Activated T-helper 1 cell treated with Interleukin-2 at 50 U/mL for 16 hours (primary cell): ENCODE measurements around the gene DEPDC4.
A peak's percentile ranks its signal among the peaks of the same experiment; 100 is the strongest.

Experiments used
- DNase-seq: peaks from one replicate; pipeline ENCODE4 v3.0.0-alpha.2; 2020; ENCODE audit warnings: low read depth

Gene DEPDC4

DNA sequence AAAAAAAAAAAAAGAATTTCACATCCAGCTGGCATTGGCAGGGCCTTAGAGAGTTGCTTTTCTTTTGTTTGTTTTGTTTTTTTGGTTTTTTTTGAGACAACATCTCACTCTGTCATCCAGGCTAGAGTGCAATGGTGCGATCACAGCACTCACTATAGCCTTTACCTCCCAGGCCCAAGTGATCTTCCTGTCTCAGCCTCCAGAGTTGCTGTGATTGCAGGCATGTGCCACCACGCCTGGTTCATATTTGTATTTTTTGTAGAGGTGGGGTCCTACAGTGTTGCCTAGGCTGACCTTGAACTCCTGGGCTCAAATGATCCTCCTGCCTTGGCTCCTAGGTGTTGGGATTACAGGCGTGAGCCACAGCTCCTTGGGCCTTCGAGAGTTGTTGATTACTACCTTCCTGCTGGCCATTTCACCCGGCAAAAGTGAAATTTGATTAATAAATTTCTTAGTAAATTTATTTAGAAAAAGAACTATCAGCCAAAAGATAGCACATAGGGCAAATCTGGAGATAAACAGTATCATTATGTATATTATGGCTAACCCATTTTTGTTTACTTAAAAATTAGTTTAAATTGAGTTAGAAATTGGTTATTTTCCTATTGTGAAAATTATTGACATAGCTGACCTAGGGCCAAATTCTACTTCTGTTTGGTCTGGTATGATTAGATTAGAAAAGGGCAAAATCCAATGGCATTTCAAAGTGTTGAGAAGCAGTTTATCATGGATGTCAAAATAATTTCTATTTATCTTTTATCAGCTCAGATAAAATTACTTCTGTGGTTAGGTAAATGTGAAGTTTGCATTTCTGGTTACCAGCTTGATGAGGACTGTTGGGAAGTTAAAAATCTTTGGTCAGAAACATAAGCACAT is 53.6 kb downstream of the DEPDC4 start:
- no peak for DNase-seq

DNA sequence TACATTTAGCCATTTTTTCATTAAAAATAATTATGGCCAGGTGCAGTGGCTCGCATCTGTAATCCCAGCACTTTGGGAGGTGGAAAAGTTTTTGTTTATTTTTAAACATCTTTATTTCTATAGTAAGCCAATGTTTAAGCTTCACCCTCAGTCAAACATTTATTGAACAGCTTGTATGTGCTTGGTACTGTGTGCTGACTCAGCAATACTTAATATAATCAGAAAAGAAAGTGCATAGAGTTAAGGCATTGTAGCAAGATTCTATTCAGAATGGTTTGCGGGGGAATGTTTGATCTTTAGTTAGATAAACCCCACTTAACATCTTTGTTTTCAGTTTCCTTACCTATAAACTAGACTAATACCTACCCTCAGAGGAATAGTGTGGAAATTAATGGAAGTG is 55.2 kb downstream of the DEPDC4 start:
- DNase-seq, result no peak

DNA sequence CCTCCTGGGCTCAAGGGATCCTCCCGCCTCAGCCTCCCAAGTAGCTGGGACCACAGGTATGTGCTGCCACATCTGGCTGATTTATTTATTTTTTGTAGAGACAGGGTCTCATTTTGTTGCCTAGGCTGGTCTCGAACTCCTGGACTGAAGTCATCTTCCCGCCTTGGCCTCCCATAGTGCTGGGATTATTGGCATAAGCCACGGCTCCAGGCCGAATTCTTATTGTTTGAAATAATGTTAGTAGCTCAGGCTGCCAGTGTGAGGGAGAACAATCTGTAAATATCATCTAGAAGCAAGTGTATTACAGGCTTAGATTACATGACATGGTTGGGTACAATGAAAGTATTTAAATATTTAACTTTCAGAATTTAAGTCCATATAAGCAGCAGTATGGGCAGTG is 58.0 kb downstream of the DEPDC4 start:
- DNase-seq, result no peak

DNA sequence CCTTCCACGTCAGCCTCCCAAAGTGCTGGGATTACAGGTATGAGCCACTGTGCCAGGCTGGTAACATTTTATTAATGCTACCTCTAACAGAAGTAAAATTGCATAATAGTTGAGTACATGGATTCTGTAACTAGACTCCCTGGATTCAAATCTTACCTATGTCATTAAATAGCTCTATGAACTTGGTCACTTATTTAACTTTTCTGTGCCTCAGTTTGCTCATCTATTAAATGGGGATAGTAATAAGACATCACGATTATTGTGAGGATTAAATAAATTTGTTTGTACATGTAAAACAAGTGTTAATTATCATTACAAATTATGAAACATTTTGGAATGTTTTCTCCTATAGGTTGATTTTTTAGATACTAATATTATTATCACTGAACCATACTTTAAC is 59.6 kb downstream of the DEPDC4 start:
- DNase-seq, result no peak

DNA sequence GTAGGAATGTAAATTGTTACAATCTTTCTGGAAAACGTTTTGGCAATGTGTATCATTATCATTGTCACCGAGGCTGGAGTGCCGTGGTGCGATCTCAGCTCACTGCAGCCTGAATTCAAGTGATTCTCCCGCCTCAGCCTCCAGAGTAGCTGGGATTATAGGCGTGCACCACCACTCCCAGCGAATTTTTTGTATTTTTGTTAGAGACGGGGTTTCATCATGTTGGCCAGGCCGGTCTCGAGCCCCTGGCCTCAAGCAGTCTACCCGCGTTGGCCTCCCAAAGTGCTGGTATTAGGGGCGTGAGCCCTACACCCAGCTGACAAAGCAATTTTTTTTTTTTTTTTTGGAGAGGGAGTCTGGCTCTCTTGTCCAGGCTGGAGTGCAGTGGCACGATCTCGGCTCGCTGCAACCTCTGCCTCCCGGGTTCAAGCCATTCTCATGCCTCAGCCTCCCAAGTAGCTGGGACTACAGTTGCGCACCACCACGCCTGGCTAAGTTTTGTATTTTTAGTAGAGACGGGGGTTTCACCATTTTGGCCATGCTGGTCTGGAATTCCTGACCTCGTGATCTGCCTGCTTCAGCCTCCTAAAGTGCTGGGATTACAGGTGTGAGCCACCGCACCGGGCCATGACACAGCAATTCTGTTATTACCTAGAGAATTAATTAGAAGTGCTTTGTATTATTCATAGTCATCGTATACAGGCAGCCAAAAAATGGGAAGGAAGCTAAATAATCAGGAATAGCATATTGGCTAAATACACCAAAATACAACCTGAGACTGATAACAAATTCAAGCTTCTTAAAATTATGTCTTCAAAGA is 65.1 kb downstream of the DEPDC4 start:
- no peak for DNase-seq

DNA sequence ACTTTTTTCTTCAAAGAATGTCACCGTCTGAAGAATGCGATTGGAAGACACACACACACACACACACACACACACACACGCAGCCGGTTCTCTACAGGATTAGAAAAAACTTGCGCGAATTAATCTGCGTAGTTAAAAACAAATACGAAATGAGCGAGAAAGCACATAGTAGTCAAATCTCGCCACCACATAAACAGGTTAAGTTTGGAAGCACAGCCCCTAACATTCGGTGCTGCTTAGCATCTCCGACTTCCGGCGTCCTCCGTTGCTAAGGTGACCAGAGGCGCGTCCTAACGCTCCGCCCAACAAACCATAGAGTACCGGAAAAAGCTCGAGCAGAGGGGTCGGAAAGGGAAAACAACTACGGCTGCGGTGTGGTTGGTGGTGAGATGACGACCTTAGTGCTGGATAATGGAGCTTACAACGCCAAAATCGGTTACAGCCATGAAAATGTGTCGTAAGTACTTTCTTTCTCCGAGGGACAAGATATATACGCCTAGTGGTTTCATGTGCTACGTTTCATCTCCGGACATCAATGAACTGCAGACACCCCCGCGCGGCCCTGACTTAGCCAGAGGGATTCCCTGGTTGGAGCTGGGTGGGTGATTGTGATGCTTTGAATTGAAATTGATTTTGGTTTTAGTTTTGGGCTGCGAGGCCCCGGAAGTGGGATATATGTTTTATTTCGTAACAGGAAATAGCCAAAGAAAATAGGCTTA is 66.3 kb downstream of the DEPDC4 start, which contains the start of gene ACTR6:
ACTR6 (plus strand) TSS at position 353 of the 719 bp plus-strand sequence; CDS start at position 390, 37 bp downstream.
- peak; percentile 94 for DNase-seq

DNA sequence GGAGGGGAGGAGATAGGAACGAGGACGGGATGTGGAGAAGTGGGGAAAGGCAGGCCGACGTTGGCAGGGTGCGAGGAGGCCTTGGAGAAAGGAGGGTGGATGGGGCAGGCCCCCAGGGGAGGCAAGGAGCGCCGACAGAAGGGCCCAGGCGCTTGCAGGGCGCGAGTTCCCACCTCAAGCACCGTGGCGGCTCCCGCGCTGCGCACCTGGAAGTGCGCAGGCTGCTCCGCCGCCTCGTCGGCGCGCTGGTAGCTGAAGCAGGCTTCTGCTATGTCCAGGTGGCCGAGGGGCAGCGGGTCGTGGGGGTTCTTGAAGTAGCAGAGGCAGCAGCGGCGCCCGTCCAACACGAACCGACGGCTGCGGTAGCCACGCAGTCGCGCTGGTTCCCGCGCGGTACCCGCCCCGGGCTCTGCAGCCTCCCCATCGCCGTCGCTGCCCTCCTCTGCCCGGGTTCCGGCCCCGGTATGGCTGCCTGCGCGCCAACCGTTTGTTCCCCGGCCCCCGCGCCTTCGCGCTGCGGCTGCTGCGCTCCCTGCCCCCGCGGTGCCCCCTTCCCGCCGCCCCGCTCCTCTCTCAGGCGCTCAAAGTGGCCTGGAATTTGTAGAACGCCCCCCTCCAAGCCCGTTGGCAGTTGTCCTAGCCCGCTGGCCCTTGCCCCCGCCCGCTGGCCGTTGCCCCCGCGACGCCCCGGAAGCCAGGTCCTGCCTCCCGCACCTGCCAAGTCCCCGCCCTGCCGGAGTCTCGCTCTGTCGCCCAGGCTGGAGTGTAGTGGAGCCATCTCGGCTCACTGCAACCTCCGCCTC is 67.3 kb downstream of the DEPDC4 start:
- peak; percentile 70 for DNase-seq

DNA sequence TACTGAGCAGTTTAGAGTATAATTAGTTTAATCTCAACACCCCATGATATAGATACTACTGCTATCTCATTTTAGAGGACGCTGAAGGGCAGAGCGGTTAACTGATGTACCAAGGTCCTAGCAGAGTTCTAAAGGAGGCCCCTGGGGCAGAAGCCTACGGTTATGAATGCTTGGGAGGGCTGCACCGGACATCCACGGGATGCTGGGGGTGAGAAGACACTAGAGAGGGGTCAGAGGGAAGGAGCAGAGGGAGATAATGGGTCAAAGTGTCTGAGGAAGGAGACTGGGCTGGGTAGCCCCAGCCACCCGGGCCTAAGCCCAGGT is 67.9 kb downstream of the DEPDC4 start:
- DNase-seq, result no peak

DNA sequence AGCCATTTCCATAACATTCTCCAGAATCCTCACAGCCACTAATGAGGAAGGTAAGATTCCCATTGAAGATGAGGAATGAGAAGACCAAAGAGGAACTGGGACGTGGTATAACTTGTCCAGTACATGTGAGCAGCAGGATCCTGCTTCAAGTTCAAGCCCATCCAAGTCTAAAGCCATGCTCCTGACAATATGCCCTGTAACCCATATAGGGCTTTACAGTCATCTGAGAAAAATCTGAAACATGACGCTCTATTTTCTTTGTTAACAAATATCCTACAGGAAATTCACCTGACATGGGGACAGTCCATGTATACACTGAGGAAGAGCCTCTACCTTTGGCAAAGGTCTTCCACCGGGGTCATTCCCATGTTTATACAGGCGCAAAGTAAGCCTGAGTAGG is 69.4 kb downstream of the DEPDC4 start:
- no peak for DNase-seq

DNA sequence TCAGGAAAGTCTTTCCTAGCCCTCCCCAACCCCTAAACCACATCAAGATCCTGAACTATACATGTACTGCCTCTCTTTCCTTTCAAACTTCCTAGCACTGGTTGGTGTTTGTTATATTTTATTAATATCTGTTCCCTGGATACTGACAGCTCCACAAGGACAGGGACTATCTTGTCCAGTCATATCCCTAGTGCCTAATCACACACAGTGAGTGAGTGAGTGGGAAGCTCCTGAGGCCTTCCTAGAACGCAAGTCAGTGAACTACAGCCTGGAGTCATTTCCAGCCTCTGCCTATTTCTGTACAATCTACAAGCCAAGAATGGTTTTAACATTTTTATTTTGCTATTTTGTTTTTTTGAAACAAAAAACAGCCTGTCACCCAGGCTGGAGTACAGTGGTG is 73.8 kb downstream of the DEPDC4 start:
- DNase-seq, result no peak
